GM21737 (cell line): Measurements from ENCODE around the gene XKR7.
"Not testable (repeated sequence)": the region's sequence is repeated elsewhere in the genome, so short reads cannot be mapped to it uniquely, and the experiment has no call there.

Source experiments
- ATAC-seq: cut with Tn5 transposase; IDR thresholded peaks from one replicate; pipeline ENCODE4 v1.9.1; 2021; ENCODE audit warnings: mild to moderate bottlenecking, moderate library complexity; ENCODE audit not compliant: unreplicated experiment

Gene XKR7, protein sequence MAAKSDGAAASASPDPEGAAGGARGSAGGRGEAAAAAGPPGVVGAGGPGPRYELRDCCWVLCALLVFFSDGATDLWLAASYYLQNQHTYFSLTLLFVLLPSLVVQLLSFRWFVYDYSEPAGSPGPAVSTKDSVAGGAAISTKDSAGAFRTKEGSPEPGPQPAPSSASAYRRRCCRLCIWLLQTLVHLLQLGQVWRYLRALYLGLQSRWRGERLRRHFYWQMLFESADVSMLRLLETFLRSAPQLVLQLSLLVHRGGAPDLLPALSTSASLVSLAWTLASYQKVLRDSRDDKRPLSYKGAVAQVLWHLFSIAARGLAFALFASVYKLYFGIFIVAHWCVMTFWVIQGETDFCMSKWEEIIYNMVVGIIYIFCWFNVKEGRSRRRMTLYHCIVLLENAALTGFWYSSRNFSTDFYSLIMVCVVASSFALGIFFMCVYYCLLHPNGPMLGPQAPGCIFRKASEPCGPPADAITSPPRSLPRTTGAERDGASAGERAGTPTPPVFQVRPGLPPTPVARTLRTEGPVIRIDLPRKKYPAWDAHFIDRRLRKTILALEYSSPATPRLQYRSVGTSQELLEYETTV

GRCh38 chr20:31967830-31968249 lies at the start of gene XKR7:
XKR7 (plus strand) TSS chr20:31968151; CDS start chr20:31968176, 25 bp downstream.
- ATAC-seq, result no peak

GRCh38 chr20:31918466-31919105 lies 49.4 kb upstream of the XKR7 start:
- ATAC-seq, result no peak

DNA sequence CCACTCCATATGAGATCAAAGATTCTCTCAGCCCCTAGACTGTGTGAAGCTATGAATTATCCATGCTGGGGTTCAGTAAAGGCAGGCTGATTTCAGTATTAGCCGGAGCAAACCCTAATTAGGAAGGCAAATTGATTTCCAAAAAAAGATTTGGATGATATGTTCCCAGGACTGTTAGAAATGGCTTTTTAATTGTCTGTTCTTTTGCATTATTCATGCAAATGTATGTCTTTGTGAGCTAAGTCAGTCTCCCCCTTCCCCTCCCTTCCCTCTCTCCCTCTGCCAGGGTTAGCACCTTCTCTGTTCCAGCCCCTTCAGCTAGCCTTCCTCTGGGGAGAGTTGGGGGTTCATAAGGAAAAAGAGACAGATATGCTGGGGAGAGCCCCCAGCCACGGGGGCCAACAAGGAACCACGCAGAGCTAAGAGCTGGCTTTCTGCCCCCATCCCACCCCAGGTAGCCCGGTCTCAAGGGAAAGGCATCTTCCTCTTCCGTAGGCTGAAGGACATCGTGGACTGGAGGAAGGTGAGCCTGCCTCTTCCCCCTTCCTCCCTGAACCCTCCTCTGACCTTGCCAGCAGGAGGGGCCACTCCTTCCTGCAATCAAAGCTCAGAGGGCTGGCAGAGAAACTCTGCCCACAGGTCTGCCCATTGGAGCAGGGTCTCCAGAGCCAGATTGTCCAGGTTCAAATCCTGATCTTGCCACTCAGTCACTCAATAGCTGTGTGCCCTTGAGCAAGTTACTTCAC lies 48.4 kb upstream of the XKR7 start:
- ATAC-seq, result no peak

DNA sequence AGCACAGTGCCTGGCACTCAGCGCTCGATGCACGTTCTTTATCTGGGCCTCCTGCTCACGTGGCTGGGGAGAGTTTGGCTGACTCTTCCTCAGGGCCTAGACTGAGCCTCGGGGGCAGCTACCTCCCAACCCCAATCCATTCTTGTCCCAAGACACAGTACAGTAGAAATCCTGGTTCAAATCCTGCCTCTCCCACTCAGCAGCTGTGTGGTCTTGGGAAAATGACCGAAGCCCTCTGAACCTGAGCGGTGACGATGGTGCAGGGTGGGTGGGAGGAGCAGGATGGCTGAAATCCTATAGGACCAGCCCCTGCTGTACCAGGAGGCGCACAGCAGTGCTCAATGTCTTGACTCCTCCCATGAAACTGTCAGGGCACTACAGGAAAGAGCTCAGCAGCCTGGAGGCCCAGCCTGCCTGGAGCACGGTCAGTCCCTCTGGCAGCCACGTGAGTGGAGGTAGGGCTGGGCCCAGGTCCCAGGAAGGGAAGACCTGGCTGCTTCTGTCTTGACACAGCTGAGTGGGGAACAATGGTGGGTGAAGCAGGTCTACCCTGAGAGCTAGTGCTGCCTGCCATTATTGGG lies 47.6 kb upstream of the XKR7 start:
- ATAC-seq, result no peak

- not testable (repeated sequence) for ATAC-seq
Measured at GRCh38 chr20:31921480-31921879, 46.5 kb upstream of the XKR7 start.

DNA sequence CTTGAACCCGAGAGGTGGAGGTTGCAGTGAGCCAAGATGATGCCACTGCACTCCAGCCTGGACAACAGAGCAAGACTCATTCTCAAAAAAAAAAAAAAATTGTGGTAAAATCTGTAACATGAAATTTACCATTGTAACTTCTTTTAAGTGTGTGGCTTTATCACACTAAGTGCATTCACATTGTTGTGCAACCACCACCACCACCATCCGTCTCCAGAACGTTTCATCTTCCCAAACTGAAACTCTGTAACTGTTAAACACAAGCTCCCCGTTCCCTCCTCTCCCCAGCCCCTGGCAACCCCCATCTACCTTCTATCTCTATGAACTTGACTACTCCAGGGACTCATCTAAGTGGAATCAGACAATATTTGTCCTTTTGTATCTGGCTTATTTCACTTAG lies 45.8 kb upstream of the XKR7 start:
- ATAC-seq, result no peak

DNA sequence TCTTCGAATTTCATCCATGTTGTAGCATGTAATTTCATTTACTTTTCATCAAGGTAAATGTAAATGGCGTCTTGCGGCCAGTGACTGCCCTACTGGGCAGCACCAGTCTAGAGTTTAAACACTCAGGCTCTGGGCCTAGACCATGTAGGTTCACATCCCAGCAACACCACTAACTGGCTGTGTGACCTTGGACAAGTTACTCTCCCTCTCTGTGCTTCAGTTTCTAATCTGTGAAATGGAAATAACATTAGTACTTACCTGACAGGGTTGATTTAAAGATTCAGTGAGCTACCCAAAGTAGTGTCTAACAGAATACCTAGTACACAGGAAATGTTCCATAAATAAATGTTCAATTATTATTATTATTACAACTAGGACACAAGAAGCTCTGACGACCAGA lies 45.4 kb upstream of the XKR7 start:
- no peak for ATAC-seq

GRCh38 chr20:31923388-31924331 lies 44.3 kb upstream of the XKR7 start:
- ATAC-seq, result peak; percentile 56

- ATAC-seq, result no peak
Measured at GRCh38 chr20:31924561-31924960, 43.4 kb upstream of the XKR7 start.

DNA sequence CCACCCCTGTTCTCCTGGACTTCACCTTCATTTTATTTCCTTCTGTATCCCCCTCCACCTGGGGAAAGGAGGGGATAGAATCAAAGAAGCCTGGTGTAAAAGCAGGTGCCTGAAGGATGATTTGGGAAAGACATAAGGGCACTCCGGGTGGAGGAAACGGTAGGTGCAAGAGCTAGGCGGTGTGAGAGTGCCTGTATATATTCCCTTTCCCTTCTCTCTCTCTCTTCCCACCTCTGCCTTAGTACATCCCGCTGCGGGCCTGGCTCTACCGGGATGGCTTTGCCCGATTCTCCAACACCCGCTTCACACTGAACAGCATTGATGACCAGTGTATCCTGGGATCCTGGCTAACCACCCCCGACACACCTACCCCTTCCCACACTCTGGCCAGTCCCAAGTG lies 42.3 kb upstream of the XKR7 start:
- no peak for ATAC-seq

DNA sequence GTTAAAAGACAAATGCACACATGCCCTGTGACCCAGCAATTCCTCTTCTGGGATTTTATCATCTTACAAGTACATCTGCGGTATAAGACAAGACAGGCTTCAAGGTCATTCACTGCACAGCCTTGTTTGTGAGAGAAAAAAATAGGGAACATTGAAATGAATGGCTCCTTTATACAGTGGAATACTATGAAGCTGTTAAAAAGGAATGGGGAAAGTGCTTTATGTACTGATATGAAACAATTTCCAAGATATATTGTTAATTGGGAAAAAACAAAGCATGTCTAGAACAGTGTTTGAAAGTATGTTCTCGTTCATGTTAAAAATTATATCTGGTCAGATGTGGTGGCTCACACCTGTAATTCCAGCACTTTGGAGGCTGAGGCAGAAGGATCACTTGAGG lies 41.5 kb upstream of the XKR7 start:
- no peak for ATAC-seq

DNA sequence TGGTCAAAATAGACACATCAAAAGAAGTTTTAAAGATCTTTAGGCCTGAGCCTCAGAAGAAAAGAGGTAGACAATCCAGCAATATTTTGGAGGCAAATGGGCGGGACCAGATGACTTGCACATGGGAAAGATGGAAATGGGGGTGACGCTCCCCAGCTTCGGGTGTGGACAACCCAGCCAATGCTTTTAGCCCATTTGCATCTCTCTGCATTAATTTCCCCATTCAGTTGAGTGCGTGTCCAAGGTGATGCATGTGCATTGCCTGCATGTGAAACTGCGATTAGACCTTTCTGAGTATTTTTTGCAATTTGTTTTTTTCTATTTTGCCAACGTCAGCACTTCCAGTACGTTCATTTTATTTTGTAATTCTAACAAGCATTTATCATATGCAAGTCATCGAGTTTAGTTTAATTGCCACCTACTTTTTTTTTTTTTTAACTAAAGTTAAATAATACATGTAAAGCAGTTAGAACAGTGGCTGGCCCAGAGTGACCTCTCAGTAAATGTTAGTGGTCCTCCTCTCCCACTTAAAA lies 40.3 kb upstream of the XKR7 start:
- ATAC-seq, result no peak

DNA sequence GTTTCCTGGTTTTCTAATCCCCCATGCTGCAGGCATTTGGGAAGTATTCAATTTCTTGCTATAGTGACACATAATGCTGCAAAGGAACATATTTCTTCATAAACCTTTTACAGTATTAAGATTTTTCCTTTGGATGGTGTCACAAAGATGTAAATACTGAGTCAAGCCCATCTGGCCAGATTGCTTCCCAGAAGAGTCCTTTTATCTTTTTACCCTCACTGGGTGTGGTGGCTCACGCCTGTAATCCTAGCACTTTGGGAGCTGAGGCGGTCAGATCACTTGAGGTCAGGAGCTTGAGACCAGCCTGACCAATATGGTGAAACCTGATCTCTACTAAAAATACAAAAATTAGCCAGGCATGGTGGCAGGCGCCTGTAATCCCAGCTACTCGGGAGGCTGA lies 38.3 kb upstream of the XKR7 start:
- ATAC-seq, result not testable (repeated sequence)

- no peak for ATAC-seq
Measured at GRCh38 chr20:31930779-31931178, 37.2 kb upstream of the XKR7 start.

DNA sequence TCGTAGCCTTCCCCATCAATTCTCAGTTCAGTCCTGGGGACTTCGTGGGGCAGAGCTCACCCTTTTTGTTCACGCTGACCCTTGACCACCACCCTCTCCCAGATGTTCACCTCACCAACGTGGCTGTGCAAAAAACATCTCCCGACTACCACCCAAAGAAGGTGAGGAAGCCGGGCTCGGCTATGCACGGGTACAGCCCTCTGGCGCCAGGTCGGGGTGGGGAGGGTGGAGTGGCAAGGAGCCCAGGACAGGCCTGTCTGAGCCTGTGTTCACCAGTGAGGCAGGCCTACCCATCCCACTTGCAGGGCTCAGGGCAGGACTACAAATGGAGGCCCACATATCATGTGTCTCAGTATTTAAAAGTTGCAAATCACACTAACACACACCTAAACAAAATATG lies 34.3 kb upstream of the XKR7 start:
- ATAC-seq, result no peak

DNA sequence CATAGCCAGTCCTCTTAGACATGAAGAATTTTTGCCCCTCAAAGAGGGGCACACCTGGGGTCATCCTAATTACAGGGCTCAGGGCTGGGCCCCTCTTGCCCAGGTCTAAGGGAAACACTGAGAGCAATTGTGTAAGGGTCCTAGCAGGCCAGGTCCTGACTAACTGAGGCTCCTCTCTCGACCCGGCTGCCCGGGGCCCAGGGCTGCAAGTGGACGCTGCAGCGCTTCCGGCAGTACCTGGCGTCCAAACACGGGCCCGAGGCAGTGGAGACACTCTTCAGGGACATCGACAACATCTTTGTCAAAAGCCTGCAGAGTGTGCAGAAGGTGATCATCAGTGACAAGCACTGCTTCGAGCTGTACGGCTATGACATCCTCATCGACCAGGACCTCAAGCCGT lies 33.5 kb upstream of the XKR7 start:
- no peak for ATAC-seq

- no peak for ATAC-seq
Measured at GRCh38 chr20:31934968-31935764, 32.8 kb upstream of the XKR7 start.

DNA sequence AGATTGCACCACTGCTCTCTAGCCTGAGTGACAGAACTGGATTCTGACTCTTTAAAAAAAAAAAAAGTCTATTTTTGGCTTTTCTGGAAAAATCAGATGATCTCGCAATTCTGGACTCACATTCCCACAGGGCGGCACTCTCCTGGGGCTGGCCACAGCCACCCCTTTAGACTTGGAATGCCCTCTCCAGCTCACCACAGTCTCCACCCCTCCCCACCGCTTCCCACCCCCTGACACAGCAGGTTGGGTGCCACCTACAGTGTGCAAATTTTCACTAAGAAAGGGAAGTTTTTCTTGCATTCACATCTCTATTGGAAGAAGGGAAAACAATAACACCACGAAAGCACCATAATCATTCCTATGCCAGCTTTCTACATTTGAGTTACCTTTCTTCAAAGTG lies 31.5 kb upstream of the XKR7 start:
- ATAC-seq, result no peak

GRCh38 chr20:31937820-31938219 lies 30.1 kb upstream of the XKR7 start:
- ATAC-seq, result no peak
